DOHH2 (cell line): ENCODE data around the gene ZFAND3.

Experiments
- EZH2phosphoT487 ChIP-seq: fragments of 200-600 bp; sonication (generic); IDR thresholded peaks from 2 replicates; pipeline ENCODE4 v1.6.1; 2017; ENCODE audit warnings: borderline replicate concordance, mild to moderate bottlenecking, antibody characterized with exemption, low read length, moderate library complexity, mixed read lengths
- TF ChIP-seq, protein P1 (sequence below): fragments of 200-600 bp; sonication (generic); IDR thresholded peaks from one replicate; pipeline ENCODE4 v1.5.1; 2014; ENCODE audit warnings: antibody characterized with exemption, mild to moderate bottlenecking, low read depth, low read length; ENCODE audit not compliant: poor library complexity, severe bottlenecking

DNA sequence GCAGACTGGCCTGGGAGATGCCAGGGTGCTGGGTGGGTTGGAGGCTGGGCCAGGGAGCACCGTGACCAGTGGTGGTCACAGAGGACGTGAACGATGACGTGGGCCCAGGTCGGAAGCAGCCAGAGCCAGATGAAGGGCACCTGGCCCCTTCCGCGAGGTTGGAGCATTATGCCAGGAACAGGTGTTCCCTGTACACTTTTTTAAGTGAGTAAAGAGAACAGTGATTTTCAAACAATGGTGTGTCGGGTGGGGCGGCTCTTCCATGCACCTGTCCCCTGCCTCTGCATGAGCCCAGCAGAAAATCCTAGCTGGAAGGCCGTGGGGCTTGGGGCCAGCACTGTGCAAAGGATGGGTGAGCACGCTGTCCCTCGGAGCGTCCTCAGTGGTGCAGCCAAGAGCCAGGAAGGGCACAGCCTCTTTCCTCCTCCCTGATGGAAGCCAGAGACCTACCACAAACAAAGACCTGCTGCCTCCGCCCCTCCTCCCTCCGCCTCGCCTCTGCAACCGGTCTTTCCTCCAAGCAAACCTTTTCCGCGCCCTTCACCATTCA is 350.5 kb downstream of the ZFAND3 start:
- TF ChIP-seq, protein P1, sequence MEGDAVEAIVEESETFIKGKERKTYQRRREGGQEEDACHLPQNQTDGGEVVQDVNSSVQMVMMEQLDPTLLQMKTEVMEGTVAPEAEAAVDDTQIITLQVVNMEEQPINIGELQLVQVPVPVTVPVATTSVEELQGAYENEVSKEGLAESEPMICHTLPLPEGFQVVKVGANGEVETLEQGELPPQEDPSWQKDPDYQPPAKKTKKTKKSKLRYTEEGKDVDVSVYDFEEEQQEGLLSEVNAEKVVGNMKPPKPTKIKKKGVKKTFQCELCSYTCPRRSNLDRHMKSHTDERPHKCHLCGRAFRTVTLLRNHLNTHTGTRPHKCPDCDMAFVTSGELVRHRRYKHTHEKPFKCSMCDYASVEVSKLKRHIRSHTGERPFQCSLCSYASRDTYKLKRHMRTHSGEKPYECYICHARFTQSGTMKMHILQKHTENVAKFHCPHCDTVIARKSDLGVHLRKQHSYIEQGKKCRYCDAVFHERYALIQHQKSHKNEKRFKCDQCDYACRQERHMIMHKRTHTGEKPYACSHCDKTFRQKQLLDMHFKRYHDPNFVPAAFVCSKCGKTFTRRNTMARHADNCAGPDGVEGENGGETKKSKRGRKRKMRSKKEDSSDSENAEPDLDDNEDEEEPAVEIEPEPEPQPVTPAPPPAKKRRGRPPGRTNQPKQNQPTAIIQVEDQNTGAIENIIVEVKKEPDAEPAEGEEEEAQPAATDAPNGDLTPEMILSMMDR: no peak
- no peak for TF ChIP-seq EZH2phosphoT487
